DOHH2 (cell line): ENCODE measurements around the gene GLCE.

Experiments used
- CTCF ChIP-seq: fragments of 200-600 bp; sonication (generic); IDR thresholded peaks from one replicate; pipeline ENCODE4 v1.5.1; 2014; ENCODE audit warnings: antibody characterized with exemption, mild to moderate bottlenecking, low read depth, low read length; ENCODE audit not compliant: poor library complexity, severe bottlenecking
- EZH2phosphoT487 ChIP-seq: fragments of 200-600 bp; sonication (generic); IDR thresholded peaks from 2 replicates; pipeline ENCODE4 v1.6.1; 2017; ENCODE audit warnings: borderline replicate concordance, mild to moderate bottlenecking, antibody characterized with exemption, low read length, moderate library complexity, mixed read lengths

GRCh38 chr15:69320977-69321554, 160.6 kb downstream of the GLCE start:
- TF ChIP-seq CTCF (no peak), EZH2phosphoT487 (no peak)
